CD1c-positive myeloid dendritic cell (primary cell): ENCODE data around the gene PIP5KL1.

Source experiments
- DNase-seq: peaks from one replicate; pipeline ENCODE4 v3.0.0-alpha.2; 2016; ENCODE audit errors: extremely low spot score

The PIP5KL1 gene, protein sequence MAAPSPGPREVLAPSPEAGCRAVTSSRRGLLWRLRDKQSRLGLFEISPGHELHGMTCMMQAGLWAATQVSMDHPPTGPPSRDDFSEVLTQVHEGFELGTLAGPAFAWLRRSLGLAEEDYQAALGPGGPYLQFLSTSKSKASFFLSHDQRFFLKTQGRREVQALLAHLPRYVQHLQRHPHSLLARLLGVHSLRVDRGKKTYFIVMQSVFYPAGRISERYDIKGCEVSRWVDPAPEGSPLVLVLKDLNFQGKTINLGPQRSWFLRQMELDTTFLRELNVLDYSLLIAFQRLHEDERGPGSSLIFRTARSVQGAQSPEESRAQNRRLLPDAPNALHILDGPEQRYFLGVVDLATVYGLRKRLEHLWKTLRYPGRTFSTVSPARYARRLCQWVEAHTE

DNA sequence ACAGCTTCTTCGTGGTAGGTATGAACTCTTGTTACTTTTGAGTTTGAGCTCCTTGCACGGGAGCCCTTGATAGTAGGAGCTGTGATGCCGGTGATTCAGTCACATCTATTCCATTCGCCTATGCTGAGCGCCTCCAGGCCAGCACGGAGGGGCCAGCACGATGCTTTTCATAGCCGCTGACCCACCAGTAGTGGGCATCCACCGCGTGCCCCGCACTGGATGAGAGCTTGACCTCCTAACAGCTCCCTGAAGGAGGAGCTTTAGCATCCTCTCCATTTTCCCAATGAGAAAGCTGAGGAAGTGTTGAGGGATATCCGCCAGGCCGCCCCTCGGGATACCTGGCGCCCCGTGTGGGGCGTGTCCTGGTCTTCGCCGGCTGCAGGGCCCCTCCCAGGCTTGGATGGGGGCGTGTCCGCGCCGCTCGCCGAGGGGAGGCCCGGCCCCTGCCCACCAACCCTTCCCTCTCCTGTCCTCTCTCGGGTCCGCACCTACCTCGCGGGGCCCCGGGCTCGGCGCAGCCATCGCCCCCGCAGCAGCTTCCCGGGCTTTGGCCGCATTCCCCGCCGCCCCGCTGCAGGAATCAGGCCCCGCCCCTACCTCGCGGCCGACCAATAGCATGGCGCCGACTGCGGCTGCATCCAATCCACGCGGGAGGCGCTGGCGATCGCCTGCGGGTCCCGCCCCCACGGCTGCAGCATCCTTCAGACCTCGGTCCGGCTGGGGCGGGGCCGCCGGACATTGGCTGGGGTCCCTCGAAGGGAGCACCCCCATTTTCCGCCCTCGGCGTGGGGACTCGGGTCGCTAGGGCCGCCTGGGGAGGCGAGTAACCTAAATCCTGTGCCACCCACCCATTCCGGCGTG lies at the start of gene PIP5KL1:
Gene PIP5KL1, minus strand, starts transcription at position 547 of the 861 bp plus-strand sequence. Its CDS starts 25 bp downstream, at position 522.
- DNase-seq: peak; percentile 76

DNA sequence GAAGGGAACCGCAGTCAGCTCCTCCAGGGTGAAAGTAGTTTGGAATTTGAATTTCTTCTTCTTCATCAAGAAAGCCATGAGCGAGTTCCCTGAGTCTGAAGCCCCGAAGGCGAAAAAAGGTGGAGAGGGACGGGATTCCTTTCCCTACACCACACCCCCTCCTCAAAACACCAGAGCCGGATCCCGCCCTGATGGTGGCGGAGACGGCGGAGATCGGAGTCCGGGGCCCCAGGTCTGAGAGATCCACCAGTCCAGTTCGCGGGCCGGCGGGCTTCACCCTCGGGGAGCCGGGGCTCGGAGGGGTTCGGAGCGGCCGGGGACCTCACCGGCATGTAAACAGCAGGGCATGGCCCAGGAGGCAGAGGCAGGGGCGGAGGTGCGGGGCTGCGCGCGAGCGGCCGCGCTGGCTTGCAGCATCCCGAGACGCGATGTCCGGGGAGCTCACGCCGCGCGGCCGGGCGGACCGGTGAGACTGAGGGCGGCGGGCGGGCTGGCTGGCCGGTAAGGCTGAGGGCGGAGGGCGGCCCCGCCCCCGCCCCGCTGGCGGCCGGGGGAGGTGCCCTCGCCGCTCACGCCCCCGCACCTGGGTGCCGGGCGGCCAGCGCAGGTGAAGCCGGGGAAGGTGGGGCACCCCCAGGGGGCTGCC lies 49.6 kb upstream of the PIP5KL1 start:
- DNase-seq: peak; percentile 35

DNA sequence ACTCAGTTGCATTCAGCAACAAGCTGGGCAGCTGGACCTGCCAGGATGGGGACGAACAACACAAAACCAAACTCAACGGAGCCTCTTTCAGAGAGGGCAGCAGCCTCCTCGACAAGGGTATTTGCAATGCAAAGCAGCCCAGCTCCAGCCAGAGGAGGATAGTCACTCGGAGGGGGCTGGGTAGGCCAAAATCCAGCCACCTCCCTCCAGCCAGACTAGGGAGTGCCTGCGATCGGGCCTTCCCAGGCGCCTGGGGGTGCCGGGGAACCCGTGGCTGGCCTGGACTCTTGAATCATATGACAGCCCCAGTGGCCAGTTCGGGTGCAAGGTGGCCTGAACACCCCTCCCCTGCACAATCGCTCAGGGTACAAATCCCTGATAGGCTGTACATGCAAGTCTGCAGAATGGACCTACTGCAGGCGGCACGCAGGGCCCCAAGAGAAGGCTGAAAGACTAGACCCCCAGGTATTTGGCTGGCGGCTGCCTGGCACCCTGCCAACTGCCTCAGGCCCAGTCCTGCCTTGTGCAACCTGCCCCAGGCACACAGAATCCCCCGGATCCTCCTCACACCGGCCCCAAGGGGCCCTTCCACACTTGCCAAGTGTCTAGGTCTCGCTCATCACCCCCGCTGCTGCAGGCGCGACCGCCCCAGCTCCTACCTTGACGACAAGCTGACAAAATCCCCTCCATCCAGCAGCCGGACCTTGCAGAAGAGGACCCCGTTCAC lies 48.9 kb upstream of the PIP5KL1 start:
- DNase-seq: no peak

DNA sequence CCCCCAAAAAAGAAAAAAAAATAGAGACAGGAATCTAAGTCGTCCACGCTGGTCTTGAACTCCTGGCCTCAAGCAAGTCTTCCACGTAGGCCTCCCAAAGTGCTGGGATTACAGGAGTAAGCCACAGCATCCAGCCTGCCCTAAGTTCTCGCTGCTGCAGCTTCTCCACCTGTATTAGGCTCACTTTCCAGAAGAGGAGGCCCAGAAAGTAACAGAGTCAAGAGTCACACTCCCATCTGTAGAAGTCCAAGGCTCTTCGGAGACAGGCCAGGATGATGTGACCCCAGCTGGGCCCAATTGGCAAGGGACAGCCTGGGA lies 48.4 kb upstream of the PIP5KL1 start:
- no peak for DNase-seq

DNA sequence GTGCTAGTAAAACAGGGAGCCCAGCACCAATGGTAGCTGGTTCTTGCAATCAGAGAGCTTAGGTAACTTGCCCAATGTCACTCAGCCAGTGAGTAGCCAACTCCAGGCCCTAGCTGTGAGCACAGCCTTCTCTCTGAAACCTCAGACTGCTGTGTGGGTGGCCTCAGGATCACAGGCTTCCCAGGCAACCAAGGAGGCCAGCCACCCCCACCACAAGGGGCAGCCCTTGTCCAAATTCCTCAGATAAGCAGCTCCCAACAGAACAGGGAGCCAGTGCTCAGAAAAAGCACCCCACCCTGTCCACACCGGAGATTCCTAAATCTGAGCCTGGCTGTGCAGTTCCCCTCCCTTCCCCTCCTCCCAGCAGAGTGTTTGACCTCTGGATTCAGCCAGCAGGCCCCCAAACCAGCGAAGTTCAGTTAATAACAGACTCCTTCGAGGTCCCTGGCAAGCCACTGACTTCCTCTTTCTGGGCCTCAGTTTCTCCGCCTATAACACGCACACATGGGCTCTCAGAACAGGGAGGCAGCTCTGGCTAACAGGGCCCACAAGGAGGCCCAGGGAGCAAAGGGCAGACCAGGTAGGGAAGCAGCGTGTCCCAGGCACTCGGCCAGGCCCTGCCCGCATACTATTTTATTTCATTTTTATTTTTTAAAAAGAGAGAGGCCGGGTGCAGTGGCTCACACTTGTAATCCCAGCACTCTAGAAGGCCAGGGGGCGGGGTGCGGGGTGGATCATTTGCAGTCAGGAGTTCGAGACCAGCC lies 47.5 kb upstream of the PIP5KL1 start:
- DNase-seq: peak; percentile 53

DNA sequence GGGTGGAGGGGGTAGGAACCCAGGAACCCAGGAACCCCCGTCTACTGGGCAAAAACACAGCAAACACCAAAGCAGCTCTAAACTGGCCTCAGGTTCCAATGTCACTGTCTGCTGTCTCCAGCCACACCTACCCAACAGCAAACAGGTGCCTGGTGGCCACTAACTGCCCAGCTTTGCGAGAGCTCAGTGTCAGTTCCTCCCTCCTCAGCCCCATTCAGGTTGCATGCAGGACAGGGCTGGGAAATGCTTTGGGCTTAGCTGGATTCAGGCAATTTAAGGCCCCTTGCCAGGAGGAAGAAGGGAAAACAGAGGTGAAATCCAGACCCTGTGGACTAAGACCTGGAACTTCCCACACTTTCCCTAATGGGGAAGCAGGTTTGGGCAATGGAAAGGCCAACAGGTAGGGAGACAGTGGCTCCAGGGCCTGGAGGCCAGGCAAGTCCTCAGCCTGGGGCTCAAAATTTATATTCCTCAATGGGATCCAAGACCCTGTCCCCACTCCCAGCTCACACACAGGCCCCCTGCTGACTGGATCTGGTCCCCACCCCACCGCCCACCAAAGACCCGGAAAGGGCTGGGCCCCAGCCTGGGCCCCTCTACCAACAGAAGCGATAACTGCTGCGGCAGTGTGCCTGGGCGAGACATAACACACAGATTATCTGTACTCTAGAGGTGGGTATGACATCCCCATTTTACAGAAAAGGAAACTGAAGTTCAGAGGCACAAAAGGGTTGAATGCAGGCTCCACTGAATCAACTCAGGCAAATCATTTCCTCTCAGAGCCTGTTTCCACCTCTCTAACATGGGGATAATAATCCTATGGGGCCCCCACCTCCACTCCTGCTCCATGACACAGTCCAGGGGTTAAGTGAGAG lies 46.7 kb upstream of the PIP5KL1 start:
- DNase-seq: no peak

DNA sequence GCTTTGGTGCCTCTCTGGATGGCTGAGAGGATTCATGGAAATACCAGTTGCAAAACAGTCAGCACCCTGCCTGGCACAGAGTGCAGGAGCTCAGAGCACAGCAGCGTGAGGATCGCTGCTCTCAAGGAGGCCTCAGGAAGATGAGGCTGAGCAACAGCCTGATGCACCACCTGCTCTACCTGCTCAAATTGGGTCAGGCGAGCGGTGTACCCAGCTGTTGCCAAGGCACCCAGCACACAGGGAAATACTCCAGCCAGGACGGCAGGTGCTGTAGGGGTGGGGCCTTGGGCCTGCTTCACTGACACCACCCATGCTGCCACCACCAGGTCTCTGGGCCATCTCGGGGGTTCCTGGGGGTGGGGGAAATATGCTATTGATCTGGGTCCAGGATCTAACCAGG lies 45.9 kb upstream of the PIP5KL1 start:
- DNase-seq: no peak

DNA sequence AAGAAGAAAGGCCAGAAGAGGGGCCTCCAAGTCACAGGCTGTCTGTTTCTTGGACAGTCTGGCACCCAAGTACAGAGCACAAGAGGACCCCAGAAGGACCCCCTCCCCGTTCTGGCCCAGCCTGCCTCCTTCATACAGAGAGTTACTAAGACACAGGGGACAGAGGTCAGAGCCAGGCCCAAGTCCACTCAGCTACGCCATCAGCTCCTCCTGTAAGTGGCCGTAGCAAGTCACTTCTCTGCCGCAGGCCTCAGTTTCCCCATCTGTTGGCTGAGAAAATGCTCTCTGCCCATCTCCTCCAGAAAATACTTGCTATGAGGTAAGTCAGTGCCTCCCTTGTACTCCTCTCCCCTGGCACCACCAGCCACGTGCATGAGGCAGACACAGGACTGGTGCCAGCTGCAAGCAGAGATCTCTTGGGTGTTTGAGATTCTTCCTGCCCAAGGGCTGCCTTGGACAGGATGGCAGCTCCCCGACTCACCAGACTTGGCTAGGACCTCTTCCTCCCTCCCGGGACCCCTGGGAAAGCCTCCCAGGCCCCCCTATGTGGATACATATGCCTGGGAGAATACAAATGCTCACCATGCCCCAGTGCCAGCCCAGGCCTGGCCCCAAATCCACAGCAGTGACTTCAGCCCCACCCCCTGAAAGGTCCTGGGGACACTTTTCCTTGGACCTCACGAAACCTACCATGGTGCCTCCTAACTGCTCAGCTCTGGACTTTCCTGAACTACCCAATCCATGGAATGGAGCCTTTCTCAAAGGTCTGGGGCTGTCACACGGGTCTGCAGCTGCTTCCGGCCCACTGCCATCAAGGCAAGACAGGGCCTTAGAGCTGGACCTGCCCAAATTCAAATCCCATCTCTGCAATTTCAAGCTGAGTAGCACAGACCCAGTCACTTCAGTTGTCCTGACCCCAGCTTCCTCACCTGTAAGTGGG lies 45.1 kb upstream of the PIP5KL1 start:
- no peak for DNase-seq

DNA sequence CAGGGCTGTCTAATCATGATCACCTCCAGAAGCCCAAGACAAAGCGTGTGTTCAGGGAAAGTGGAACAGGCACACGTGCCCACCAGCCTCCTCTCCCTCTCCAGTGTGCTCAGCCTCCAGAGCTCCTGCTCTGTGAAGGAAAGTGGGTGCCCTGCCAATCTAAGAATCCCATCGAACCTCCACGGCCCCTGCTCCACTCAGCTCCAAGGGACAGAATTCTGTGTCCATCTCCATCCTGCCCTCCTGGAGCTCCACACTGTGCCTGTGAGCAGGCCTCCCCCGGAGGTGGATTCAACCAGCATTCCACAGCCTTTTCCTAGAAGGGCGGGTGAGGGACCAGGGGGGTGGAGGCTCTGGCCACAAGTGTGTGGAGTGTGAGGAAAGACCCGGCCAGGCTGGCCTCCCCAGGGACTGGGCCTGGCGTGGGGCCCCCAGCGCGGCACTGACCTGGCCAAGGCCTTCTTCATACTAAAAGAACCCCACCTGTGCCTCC lies 44.2 kb upstream of the PIP5KL1 start:
- DNase-seq: no peak

DNA sequence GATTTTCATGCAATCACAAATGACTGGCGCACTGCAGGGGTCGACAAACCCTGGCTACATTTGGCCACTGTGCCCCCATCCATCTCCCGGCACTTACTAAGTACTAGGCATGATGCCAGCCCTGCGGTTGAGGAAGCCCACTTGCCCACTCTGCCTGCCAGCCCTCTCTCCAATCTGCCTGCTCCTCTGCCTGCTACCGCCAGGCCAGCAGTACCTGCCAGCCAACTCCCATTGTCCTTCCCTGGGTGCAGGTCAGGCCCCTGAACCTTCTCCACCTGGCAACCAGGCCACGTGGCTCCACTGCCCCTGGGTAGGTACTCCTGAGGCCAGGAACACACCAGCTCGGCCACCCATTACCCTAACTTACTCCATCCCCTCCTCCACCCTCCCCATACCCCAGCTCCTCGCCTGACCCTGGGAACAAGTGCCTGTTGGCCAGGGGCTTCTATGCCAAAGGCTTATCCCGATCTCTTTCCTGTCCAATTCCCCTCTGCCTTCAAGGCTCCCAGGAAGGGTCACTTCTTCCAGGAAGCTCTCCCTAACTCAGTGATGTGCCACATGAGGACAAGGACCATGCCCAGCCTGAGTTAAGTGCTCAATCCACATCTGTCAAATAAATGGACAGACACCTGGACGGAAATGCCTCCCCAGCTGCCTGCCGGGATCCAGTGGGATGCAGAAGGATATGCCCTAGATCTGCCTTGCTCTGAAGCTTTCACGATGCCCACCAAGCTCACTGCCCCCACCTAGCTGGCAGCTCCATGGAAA lies 43.6 kb upstream of the PIP5KL1 start:
- DNase-seq: no peak

DNA sequence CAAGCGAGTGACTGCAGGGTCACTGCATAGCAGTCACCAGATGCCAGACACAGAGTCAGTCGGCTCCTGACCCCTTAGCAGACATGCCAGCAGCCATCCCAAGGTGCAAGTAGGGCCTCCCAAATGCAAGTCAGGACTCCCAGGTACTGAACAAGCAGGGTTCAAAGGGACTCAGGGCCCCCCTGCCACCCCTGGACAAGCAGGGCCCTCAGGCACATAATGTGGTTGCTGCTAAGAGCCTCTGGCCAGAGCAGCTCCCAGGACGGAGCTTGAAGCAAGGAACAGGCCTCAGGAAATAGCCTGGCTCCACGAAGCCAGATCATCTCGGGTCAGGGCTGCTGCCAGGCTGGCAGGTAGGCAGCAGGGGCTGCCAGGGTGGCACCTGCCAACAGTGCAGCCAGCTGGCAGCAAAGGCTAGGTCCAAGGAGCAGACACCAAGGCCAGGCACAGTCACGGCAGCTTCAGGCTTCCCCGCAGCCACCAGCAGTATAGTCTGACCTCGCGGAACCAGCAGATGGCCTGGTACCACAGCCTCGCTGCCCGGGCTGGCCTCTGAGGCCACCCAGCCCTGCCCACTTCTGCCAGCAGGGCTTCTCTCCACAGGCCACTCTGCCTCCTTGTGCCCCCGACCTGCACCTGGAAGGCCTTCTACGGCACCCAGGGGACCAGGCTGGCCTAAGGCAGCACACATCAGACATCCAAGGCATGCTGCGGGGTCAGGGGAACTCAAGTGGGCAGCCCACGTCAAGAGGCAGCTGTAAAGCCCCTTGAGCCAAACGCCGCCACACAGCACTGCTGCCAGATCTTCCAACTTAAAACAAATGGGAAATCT lies 42.8 kb upstream of the PIP5KL1 start:
- no peak for DNase-seq

DNA sequence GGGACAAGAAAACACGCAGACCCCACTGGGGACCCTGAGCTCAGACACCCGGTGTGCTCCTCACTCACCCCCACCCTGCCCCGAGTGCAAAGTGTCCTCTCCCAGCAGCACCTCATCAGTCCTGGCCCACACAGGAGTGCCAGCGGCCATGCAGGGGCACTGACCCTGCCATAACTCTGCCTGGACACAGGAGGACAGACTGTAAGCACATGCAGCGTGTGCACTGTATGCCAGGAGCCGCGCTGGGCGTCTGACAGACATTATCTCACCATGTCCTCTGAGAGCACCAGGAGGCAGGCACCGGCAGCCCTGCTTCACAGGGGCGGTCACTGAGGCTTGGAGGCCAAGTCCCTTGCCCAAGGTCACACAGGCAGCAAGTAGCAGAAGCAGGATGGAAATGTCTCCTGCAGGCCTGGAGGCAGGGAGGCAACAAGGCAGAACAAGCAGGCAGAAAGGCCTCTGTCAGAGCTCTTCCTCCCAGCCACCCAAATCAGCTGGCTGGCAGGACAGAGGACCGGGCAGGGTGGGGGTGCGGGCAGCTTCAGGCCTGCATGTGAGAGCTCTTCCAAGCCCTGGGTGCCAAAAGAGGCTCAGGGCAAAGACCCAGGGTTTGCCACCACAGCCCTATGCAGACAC lies 41.8 kb upstream of the PIP5KL1 start:
- DNase-seq: no peak

DNA sequence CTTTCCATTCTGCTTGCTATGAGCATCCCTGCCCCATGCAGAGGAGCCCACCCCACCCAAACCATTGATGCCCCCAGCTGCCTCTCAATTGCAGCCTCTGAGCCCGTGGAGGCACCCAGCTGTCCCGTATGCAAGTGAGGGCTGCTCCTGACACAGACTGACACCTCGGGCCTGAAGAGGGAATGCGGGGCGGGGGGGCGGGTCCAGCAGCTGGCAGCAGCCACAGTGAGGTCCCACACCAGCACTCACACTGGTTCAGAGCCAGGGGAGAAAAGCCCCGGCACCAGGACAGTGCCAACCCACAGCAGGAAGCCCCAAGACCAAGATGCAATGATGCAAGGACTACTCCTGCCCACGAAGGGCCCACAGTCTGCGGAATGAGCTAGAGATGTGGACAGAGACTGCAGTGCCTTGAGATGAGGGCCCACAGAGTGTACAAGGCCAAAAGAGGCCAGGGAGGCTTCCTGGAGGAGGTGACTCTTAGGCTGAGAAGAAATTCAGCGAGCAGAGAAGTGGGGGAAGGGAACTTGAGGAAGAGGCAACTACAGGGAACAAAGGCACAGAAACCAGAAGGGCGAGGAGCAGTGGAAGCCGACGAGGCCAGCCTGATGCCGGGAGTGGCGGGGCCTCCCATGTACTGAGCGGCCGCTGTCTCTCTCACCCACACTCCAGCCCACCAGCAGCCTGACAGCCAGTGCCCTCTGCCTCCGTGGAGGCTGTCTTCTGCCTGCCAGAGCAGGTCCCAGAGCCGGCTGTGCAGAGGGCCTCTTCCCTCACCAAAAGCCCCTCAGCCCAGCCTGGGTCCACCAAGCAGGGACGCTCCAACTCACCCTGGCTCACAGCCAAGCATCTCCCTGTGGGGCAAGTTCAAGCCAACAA lies 41.0 kb upstream of the PIP5KL1 start:
- DNase-seq: peak; percentile 54

DNA sequence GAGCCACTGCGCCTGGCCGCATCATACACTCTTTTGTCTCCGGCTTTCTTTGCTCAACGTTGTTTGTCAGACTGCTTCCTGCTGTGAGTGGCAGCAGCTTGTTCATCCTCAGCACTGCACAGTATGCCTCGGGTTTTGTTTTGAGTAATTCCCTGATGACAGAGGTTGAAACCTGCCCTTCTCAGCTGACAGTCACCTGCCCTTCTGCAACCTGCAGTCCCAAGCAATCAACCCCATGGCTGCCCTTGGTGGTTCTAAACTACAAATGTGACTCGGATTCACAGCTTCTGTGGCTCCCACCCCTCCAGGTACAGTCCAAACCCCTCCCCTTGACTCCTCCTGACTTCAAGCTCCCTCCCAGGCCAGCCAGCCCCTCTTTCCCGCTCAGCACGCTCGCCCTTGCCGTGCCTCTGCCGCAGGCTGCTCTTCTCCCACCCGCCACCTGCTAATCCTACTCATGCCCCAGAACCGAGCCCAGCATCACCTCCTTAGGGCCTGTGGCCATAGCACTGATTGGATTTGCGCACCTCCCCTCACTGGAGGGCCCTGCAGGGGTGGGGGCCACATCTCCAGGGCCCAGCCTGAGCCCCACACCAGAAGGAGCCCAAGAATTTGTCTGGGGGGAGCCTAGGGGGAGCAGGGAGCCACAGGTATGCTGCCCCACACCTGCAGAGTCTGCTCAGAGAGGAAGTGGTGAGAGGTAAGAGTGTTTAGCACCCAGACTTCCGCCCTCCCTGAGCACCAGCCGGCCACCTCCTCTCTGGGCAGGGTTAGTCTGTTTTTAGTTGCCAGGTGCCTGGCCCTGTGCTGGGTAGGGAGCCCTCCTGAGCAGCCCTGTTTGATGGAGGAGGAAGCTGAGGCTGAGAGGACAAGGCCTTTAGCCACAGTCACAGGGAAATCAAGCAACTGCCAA lies 40.1 kb upstream of the PIP5KL1 start:
- DNase-seq: no peak
